Karpas-422 (cell line): ENCODE measurements around the gene NGEF. TPM values are rescaled to one million over a fixed set of nuclear protein-coding genes. Genes with fewer than 3 reads are reported as not detected.

Source experiments
- DNase-seq: peaks from one replicate; pipeline ENCODE4 v3.0.0-alpha.2; 2015
- H2AFZ ChIP-seq: fragments of 200-600 bp; sonication (generic); 2 replicates; pipeline ENCODE4 v1.6.1; 2014; ENCODE audit warnings: antibody characterized with exemption, low read length, mixed read lengths
- H3K27ac ChIP-seq: fragments of 200-600 bp; sonication (generic); 2 replicates; pipeline ENCODE4 v1.5.1; 2014; ENCODE audit warnings: mild to moderate bottlenecking, low read length, moderate library complexity
- H3K27me3 ChIP-seq: fragments of 200-600 bp; sonication (generic); 2 replicates; pipeline ENCODE4 v1.6.1; 2014; ENCODE audit warnings: low read length, mixed read lengths
- H3K36me3 ChIP-seq: fragments of 200-600 bp; sonication (generic); 2 replicates; pipeline ENCODE4 v1.6.1; 2014; ENCODE audit warnings: low read length, mixed read lengths; ENCODE audit not compliant: insufficient read depth
- H3K4me1 ChIP-seq: fragments of 200-600 bp; sonication (generic); 2 replicates; pipeline ENCODE4 v1.6.1; 2014; ENCODE audit warnings: mild to moderate bottlenecking, low read length, mixed read lengths
- H3K4me2 ChIP-seq: fragments of 200-600 bp; sonication (generic); 2 replicates; pipeline ENCODE4 v1.6.1; 2014; ENCODE audit warnings: low read length, low read depth, mild to moderate bottlenecking; ENCODE audit not compliant: poor library complexity, severe bottlenecking
- H3K4me3 ChIP-seq: fragments of 200-600 bp; sonication (generic); 2 replicates; pipeline ENCODE4 v1.5.1; 2014; ENCODE audit warnings: mild to moderate bottlenecking, antibody characterized with exemption, low read length, mixed read lengths
- H3K79me2 ChIP-seq: fragments of 200-600 bp; sonication (generic); 2 replicates; pipeline ENCODE4 v1.6.1; 2014; ENCODE audit warnings: mild to moderate bottlenecking, low read length, mixed read lengths
- H3K9ac ChIP-seq: fragments of 200-600 bp; sonication (generic); 2 replicates; pipeline ENCODE4 v1.6.0; 2014; ENCODE audit warnings: low read length
- H3K9me2 ChIP-seq: fragments of 200-600 bp; sonication (generic), shearing (Covaris generic); replicated peaks from 2 replicates; pipeline ENCODE4 v1.6.0; 2014; ENCODE audit warnings: mild to moderate bottlenecking, low read length, moderate library complexity; ENCODE audit not compliant: insufficient read depth
- H3K9me3 ChIP-seq: fragments of 300-700, 200-600 bp; sonication (generic); 2 replicates; pipeline ENCODE4 v1.6.1; 2014; ENCODE audit warnings: low read length, mixed read lengths
- H4K20me1 ChIP-seq: fragments of 200-600 bp; sonication (generic); 2 replicates; pipeline ENCODE4 v1.6.1; 2014; ENCODE audit warnings: mild to moderate bottlenecking, antibody characterized with exemption, low read length, low read depth; ENCODE audit not compliant: insufficient read depth
- total RNA-seq: library from RNA; depleted of rRNA; stranded (reverse); fragments of >200 nt; shearing (Covaris generic); gene quantifications from 2 replicates; pipeline ENCODE4 v1.2.3, GENCODE V29; 2014; ENCODE audit warnings: low replicate concordance

Gene NGEF
- total RNA-seq, 1 experiment from 2014 or later, result not detected

- no peak overlapping the region for H3K27ac ChIP-seq
- no peak for DNase-seq
Observed at GRCh38 chr2:233039212-233039845, 26.3 kb upstream of the NGEF start.

GRCh38 chr2:233037078-233037477, 24.0 kb upstream of the NGEF start:
- H2AFZ ChIP-seq, result no peak overlapping the region
- H3K9me3 ChIP-seq, result no peaks in the 10 kb centered on the region
- no peak overlapping the region for H3K4me2 ChIP-seq
- H3K4me1 ChIP-seq, result no peaks in the 10 kb centered on the region
- H3K4me3 ChIP-seq, result no peak overlapping the region
- no peak overlapping the region for H3K27ac ChIP-seq
- no peaks in the 10 kb centered on the region for H4K20me1 ChIP-seq
- DNase-seq, result no peak
- H3K79me2 ChIP-seq, result no peaks in the 10 kb centered on the region
- H3K36me3 ChIP-seq, result no peaks in the 10 kb centered on the region
- H3K27me3 ChIP-seq, result no peaks in the 10 kb centered on the region
- H3K9ac ChIP-seq, result no peak overlapping the region
- no peaks in the 10 kb centered on the region for H3K9me2 ChIP-seq

More at GRCh38 chr2:233039212-233039845, 26.3 kb upstream of the NGEF start:
- Histone ChIP-seq H3K9ac (no peak overlapping the region), H3K27me3 (no peaks in the 10 kb centered on the region), H2AFZ (no peak overlapping the region), H3K4me3 (no peak overlapping the region), H3K36me3 (no peaks in the 10 kb centered on the region), H4K20me1 (no peaks in the 10 kb centered on the region), H3K4me1 (no peaks in the 10 kb centered on the region), H3K4me2 (no peak overlapping the region), H3K9me2 (no peaks in the 10 kb centered on the region), H3K79me2 (no peaks in the 10 kb centered on the region), H3K9me3 (no peaks in the 10 kb centered on the region)

GRCh38 chr2:233036162-233036838, 23.2 kb upstream of the NGEF start:
- DNase-seq, result no peak
- Histone ChIP-seq H3K9me2 (no peaks in the 10 kb centered on the region), H3K4me1 (no peaks in the 10 kb centered on the region), H3K4me2 (no peak overlapping the region), H4K20me1 (no peaks in the 10 kb centered on the region), H3K4me3 (no peak overlapping the region), H3K9me3 (no peaks in the 10 kb centered on the region), H3K9ac (no peak overlapping the region), H3K36me3 (no peaks in the 10 kb centered on the region), H2AFZ (no peak overlapping the region), H3K27ac (no peak overlapping the region), H3K79me2 (no peaks in the 10 kb centered on the region), H3K27me3 (no peaks in the 10 kb centered on the region)

GRCh38 chr2:233035426-233036161, 22.5 kb upstream of the NGEF start:
- no peak overlapping the region for H3K4me2 ChIP-seq
- H3K4me1 ChIP-seq, result no peaks in the 10 kb centered on the region
- no peak overlapping the region for H3K27ac ChIP-seq
- H3K27me3 ChIP-seq, result no peaks in the 10 kb centered on the region
- no peaks in the 10 kb centered on the region for H3K79me2 ChIP-seq
- H3K36me3 ChIP-seq, result no peaks in the 10 kb centered on the region
- no peaks in the 10 kb centered on the region for H3K9me2 ChIP-seq
- no peak overlapping the region for H2AFZ ChIP-seq
- no peak overlapping the region for H3K9ac ChIP-seq
- no peak overlapping the region for H3K4me3 ChIP-seq
- H4K20me1 ChIP-seq, result no peaks in the 10 kb centered on the region
- no peak for DNase-seq
- H3K9me3 ChIP-seq, result no peaks in the 10 kb centered on the region

- Histone ChIP-seq H3K4me3 (no peak overlapping the region), H3K4me2 (no peak overlapping the region), H3K9me2 (no peaks in the 10 kb centered on the region), H3K79me2 (no peaks in the 10 kb centered on the region), H3K9ac (no peak overlapping the region), H3K27me3 (no peaks in the 10 kb centered on the region), H3K9me3 (no peaks in the 10 kb centered on the region), H4K20me1 (no peaks in the 10 kb centered on the region), H2AFZ (no peak overlapping the region), H3K36me3 (no peaks in the 10 kb centered on the region), H3K4me1 (no peaks in the 10 kb centered on the region), H3K27ac (no peak overlapping the region)
- DNase-seq, result no peak
Observed at GRCh38 chr2:233034091-233034882, 21.2 kb upstream of the NGEF start.

GRCh38 chr2:233033672-233034071, 20.6 kb upstream of the NGEF start:
- no peaks in the 10 kb centered on the region for H4K20me1 ChIP-seq
- no peak overlapping the region for H3K4me3 ChIP-seq
- H3K4me1 ChIP-seq, result no peaks in the 10 kb centered on the region
- no peak overlapping the region for H3K9ac ChIP-seq
- H2AFZ ChIP-seq, result no peak overlapping the region
- DNase-seq, result no peak
- H3K9me3 ChIP-seq, result no peaks in the 10 kb centered on the region
- H3K79me2 ChIP-seq, result no peaks in the 10 kb centered on the region
- no peak overlapping the region for H3K4me2 ChIP-seq
- H3K27me3 ChIP-seq, result no peaks in the 10 kb centered on the region
- H3K27ac ChIP-seq, result no peak overlapping the region
- no peaks in the 10 kb centered on the region for H3K9me2 ChIP-seq
- H3K36me3 ChIP-seq, result no peaks in the 10 kb centered on the region

GRCh38 chr2:233032551-233033320, 19.7 kb upstream of the NGEF start, which contains the start of gene NEU2:
Gene NEU2 (plus strand): TSS chr2:233032672. CDS start chr2:233032672, 0 bp downstream.
- H3K79me2 ChIP-seq, result no peaks in the 10 kb centered on the region
- H4K20me1 ChIP-seq, result no peaks in the 10 kb centered on the region
- no peak within 1 kb of the TSS for H3K9ac ChIP-seq
- DNase-seq, result no peak
- H3K27me3 ChIP-seq, result no peaks in the 10 kb centered on the region
- no peak within 1 kb of the TSS for H3K4me2 ChIP-seq
- no peak within 1 kb of the TSS for H3K27ac ChIP-seq
- H3K4me1 ChIP-seq, result no peaks in the 10 kb centered on the region
- H3K9me2 ChIP-seq, result no peaks in the 10 kb centered on the region
- H2AFZ ChIP-seq, result no peak within 1 kb of the TSS
- no peaks in the 10 kb centered on the region for H3K36me3 ChIP-seq
- H3K9me3 ChIP-seq, result no peaks in the 10 kb centered on the region
- no peak within 1 kb of the TSS for H3K4me3 ChIP-seq
